ENCODE measurements around the gene BEX5. TPM values are rescaled to one million over a fixed set of nuclear protein-coding genes. Genes with fewer than 3 reads are reported as not detected.
A peak's percentile ranks its signal among the peaks of the same experiment; 100 is the strongest.
"Not testable (repeated sequence)": the region's sequence is repeated elsewhere in the genome, so short reads cannot be mapped to it uniquely, and the experiment has no call there.

BEX5 gene
- total RNA-seq, 2 donors from 2014 or later, result 7.1 to 8.9 TPM

GRCh38 chrX:102125014-102125413 lies 30.8 kb downstream of the BEX5 start:
- not testable (repeated sequence) for H3K27ac Mint-ChIP-seq; H3K9me3 ChIP-seq (ENCODE audit: control insufficient read depth, low read length, poor library complexity, severe bottlenecking); H3K36me3 Mint-ChIP-seq (ENCODE audit: low read depth); DNase-seq
- peaks cover 29% of the 10 kb centered on the region for H3K27me3 Mint-ChIP-seq
- peaks cover 10% of the 10 kb centered on the region for H3K4me1 Mint-ChIP-seq
- peak overlapping the region; percentile 77 for H3K4me3 Mint-ChIP-seq
- peak; percentile 16 for ATAC-seq

- Mint-ChIP-seq H3K36me3 (ENCODE audit: low read depth) (no peaks in the 10 kb centered on the region), H3K4me3 (no peak overlapping the region), H3K4me1 (no peaks in the 10 kb centered on the region), H3K27ac (no peak overlapping the region), H3K27me3 (no peaks in the 10 kb centered on the region)
- no peak for ATAC-seq
- no peaks in the 10 kb centered on the region for H3K9me3 ChIP-seq (ENCODE audit: control insufficient read depth, low read length, poor library complexity, severe bottlenecking)
- no peak for DNase-seq
Observed at GRCh38 chrX:102115748-102116147, 40.0 kb downstream of the BEX5 start.

- Mint-ChIP-seq H3K4me3 (no peak overlapping the region), H3K27me3 (no peaks in the 10 kb centered on the region), H3K36me3 (ENCODE audit: low read depth) (no peaks in the 10 kb centered on the region), H3K27ac (no peak overlapping the region), H3K4me1 (no peaks in the 10 kb centered on the region)
- H3K9me3 ChIP-seq (ENCODE audit: control insufficient read depth, low read length, poor library complexity, severe bottlenecking), result no peaks in the 10 kb centered on the region
- DNase-seq, result no peak
- ATAC-seq, result no peak
Observed at GRCh38 chrX:102113367-102113766, 42.4 kb downstream of the BEX5 start.

Other genes starting within 250 kb of the BEX5 start
- gene ZMAT1, start 223.9 kb downstream of the BEX5 start, total RNA-seq, result 10 to 100 TPM; 18.0 to 22.2 TPM
- 1 to 10 TPM in 1 of 2 donors, not detected in 1; 1.1 TPM for gene TCEAL2, start 30.3 kb downstream of the BEX5 start, total RNA-seq
- gene TCEAL6, start 13.5 kb downstream of the BEX5 start, total RNA-seq, result not detected
- not detected for gene TCP11X1, start 59.3 kb upstream of the BEX5 start, total RNA-seq
- gene NXF2, start 91.2 kb upstream of the BEX5 start, total RNA-seq, result not detected

Measured in T-helper 17 cell (primary cell).